Stimulated activated CD4-positive, alpha-beta T cell treated with anti-CD3 and anti-CD28 coated beads, Interleukin-15, amount 100 ng/mL, for 24 hours (primary cell): ENCODE measurements around the gene CFAP141.
"Not testable (repeated sequence)": the region's sequence is repeated elsewhere in the genome, so short reads cannot be mapped to it uniquely, and the experiment has no call there.

Experiments
- DNase-seq: peaks from one replicate; pipeline ENCODE4 v3.0.0-alpha.2; 2020

CFAP141 gene

DNA sequence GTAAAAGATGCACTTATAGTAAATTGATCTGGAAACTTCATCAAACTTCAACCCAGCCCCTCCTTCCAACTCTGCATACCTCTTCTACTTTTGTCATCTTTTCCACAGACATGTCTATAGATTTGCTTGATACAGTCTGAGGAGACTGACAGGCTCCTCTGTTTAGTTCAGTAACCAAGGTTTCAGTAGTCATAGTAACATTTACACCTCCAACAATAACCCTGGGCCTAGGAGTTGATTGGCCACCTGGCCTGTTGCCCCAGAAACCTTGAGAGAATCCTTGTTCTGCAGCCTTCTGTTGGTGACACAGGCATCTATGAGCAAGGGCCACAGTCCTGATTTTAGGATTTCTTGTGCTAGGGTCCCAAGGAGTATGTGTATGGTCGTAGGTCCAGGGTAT is at the start of gene CFAP141:
Gene CFAP141 (minus strand): TSS at position 138 of the 400 bp plus-strand sequence. CDS start 26 bp downstream, at position 112.
- peak; percentile 30 for DNase-seq

DNA sequence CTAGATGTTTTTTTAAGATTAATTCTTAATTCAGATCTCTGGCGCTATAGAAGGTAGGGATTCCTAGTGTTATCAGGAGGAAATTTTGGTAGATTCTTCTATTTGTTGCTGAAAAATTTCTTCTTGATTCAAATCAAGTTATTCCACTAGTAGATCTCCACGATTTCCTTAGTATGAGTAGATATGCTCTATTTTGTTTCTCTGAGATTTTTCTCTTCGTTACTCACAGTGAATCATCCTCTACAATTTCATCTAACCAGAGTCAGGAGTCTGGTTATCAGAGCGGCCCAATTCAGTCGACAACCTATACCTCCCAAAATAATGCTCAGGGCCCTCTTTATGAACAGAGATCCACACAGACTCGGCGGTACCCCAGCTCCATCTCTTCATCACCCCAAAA is 47.5 kb upstream of the CFAP141 start:
- no peak for DNase-seq

DNA sequence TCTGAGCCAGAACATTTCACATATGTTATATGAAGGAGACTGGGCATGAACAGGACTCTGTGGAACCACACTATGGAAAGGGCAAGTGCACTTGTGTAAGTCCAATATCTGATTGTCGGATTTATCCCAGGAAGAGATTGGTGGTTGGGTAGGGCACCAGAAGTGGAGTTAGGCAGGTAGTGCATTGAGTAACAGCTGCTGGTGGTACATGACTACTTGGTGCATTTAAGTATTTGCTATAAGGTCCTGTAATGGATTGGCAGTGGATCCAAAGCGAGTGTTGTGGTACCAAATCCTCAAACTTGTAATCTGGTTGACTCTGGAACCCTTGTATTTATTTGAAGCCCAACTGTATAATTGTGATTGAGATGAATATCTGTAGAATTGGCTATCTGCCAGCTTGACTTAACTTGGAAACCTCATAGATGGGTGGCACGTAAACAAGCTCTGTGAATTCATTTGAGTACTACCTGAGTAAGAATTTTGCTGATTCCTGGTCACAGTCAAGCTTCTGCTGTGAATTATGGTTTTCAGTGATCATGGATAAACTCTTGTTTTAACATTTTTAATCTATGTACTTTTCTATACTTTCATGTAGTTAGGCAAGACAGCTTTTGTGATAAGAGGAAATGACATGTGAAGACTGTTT is 35.7 kb upstream of the CFAP141 start:
- no peak for DNase-seq

DNA sequence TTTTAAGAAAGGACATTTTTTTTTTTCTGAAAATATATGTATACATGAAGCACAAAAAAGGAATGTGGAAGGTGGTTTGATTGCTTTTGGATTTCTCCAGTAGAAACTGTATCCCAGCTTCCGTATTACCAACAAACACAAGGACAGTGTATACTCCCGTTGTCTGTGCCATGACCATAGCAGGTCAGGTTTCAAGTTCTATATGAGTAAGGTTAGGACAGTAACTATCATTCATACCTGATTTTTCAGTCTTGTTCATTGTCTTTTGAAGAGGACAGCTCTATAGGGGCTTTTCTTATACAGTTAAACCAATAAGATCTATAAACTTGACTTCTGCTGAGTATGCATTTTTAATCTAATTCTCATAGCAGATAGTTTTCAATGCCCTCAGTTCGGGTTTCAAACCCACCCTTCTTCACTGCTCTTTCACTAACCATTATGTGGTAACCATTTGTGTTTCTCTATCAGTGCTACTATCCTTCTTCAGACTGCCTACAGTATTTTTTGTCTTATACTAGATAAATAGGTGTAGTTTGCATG is 34.2 kb upstream of the CFAP141 start:
- no peak for DNase-seq

DNA sequence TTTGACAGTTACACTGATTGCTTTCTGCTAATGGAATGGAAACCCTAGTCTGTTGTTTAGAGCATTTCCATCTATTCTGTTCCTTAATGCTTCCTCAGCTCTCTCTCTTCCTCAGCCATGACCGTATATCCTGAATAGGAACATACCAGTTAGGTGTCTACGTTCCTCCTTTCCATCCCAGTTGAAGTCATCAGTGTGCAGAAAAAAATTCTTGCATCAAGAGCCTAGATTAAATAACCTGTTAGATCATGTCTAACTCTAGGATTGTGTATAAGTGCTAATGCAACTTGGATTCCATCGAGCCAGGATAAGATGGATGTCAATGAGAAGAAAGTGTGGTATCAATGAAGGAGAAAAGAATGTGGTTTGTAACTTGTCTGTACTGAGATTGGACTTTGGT is 33.4 kb upstream of the CFAP141 start:
- DNase-seq: no peak

DNA sequence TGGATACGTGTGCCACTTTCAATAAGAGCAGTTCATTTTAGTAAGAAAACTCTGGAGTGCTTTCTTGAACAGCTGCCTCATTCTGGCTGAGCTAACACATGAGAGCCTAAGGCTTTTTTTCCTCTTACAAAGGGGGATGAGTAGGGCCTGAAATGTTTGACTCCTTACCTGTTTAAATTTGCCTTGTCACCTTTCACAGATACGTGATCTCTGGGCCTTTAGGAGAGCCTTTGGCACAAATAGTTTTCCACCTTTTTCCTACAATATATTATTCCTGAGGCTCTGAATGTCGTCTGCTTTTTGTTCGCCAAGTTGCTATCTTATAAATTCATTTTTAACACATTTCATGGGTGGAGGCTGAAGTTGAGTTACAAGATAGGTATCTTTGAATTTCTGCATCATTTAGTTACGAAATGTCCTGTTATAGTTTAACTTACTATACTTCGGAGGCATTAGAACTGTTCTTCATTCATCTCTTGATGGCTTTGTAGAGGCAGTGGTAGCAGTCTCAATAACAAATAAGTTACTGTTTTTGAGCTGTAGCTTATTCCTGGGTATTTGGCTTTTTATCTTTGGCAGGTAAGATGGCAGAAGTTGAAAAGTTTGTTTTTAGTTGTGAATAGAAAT is 31.9 kb upstream of the CFAP141 start:
- DNase-seq: no peak

DNA sequence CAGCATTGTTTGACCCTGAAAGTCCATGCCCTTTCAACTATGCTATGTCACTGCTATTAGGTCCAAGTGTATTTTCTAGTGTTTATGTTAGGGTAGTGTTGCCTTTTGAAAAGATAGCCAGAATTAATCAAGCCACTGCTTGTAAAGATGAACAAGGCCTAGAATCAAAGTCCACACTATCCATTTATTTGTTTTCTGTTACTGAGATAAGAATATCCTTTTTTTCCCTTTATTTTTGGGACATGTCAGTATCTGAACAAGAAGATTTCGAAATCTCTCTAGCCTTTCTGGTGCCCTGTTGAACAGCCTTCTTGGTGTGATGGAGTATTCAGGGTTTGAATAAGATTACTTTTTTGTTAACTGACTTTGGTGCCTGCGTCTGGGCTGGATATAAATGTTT is 31.3 kb upstream of the CFAP141 start:
- no peak for DNase-seq

DNA sequence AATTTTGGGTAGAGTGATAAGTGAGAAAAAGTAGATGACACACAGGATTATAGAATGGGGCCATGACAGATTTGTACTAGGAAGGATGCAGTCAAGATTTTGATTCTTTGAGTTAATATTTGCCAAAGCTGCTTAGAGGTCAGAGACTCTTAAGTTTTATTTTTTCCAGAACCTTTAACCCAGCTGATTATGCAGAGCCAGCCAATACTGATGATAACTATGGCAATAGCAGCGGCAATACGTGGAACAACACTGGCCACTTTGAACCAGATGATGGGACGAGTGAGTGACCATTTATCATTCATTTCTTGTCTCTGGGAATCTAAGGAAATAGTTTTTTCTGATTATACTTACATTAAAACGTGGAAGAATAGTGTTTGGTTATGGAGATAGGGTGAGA is 30.7 kb upstream of the CFAP141 start:
- no peak for DNase-seq

DNA sequence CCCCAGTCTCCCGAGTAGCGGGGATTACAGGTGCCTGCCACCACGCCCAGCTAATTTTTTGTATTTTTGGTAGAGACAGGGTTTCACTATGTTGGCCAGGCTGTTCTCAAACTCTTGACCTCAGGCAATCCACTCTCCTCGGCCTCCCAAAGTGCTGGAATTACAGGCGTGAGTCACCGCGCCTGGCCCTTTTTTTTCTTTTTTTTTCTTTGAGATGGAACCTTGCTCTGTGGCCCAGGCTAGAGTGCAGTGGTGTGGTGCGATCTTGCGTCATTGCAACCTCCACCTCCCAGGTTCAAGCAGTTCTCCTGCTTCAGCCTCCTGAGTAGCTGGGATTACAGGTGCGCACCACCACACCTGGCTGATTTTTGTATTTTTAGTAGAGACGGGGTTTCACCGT is 27.0 kb upstream of the CFAP141 start:
- DNase-seq: not testable (repeated sequence)

DNA sequence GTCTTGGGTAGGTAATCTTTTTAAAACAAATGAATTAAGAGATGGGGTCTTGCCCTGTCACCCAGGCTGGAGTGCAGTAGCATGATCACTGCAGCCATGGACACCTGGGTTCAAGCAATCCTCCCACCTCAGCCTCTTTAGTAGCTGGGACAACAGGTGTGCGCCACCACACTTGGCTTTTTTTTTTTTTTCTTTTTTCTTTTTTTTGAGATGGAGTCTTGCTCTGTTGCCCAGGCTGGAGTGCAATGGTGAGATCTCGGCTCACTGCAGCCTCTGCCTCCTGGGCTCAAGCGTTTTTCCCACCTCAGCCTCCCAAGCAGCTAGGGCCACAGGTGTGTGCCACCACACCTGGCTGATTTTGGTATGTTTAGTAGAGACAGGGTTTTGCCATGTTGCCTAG is 25.0 kb upstream of the CFAP141 start:
- not testable (repeated sequence) for DNase-seq

DNA sequence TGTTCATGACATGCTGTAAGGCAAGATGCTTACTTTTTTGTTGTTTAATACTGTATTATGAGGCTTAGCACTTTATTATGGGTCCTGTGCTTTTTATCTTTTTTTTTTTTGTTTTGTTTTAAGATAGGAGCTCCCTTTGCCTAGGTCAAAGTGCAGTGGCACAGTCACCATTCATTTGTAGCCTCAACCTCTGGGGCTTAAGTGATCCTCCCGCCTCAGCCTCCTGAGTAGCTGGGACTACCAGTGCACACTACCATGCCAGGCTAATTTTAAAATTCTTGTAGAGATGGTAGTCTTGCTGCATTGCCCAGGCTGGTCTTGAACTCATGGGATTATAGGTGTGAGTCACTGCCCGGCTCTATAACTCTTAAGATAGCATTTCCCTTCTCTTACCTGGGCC is 19.2 kb upstream of the CFAP141 start:
- DNase-seq: no peak

DNA sequence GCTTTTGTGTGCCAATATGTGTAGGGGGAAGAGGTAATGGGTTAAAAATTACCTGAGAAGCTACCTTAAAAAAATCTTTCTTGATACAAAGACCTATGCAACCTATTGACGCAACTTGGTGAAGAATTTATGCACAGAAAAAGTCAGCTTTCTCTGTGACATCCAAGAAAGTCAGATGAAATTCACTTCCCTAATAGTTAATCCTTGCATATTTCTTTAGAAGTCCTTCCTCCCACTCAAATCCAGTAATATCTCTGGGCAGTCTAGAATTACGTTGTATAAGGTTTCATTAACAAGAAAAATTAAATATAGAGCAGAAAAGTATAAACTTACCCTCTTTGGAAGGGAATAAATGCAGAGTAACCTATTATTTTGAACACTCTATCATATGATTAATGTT is 17.5 kb upstream of the CFAP141 start:
- no peak for DNase-seq

DNA sequence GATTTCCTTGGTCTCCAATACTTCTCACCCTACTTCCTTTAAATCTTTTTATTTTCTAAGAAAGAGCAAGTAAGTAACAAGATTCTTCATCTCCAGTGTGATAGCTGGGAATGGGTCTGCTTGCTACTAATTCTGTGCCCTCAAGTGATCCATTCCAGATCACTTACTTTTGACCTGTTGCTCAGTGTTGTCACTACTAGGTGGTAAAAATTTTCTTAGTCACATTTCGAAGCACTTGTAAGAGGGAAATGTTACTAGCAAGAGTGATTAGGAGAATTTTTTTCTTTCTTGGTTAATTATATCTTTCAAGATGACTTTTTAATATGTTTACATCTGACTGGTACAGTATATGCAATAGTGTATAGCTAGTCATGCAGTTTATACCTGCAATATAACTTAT is 16.8 kb upstream of the CFAP141 start:
- no peak for DNase-seq

DNA sequence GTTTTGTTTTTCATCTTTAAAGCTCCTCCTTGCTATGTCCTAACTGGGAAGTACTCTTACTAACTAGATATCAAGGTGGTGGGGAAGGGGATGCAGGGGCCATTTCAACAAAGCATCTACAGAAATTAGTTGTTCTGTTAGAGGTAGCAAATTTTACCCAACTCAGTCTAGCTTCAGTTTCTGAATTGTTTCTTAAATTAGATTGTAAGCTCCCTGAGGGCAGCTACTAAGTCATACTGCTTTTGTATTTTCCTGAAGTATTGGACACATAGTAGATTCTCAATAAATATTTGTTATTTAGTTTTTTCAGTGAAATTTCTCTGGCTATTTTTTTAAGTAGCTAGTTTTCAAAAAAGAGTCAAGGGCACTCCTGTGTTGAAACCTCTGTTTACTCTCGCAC is 16.4 kb upstream of the CFAP141 start:
- no peak for DNase-seq

DNA sequence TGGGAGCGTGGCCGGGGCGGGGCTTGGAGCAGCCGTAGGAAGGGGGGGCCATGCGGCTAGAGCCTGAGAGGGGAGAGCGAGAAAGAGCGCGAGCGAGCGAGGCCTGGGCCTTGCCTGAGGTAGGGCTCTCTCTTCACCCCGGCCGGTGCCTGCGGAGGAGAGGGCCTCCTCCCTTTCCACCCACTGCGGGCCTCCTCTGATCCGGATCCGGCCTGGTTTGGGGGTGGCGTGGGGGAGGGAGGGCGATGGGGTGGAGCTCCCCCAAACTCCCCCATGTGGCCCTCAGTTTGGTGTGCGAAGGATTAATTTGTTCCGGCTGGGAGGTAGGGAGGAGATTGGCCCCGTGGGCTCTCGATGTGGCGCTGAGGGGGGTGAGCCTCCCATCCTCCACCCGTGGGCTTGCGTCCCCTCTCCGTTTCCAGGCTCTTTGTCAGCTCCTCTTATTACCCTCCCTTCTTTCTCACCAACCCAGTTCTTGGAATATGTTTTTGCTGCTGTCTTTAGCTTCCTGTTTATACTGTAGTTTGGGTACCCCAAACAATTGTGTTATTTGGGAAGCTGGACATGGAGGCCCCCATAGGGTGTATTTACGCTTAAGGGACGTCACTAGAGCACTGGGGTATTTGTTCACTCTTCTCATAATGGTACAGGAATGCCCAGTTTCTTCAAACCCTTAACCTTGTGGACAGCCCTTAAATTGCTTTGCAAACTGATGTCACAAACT is 15.3 kb upstream of the CFAP141 start:
- DNase-seq: peak; percentile 73

DNA sequence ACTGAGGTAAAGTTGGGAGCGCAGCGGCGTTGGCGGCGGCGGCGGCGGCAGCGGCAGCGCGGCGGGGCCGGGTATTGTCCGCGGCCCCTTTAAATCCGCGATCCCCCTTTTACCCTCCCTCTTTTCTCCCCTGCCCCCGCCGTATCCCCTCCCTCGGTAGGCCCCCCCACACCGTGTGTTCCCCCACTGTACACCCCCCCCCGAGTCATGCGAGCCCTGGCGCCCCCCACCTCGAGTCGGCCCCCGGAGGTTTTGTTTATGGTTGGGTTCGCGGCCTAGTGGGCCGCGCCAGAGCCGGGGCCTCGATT is 14.8 kb upstream of the CFAP141 start:
- no peak for DNase-seq

DNA sequence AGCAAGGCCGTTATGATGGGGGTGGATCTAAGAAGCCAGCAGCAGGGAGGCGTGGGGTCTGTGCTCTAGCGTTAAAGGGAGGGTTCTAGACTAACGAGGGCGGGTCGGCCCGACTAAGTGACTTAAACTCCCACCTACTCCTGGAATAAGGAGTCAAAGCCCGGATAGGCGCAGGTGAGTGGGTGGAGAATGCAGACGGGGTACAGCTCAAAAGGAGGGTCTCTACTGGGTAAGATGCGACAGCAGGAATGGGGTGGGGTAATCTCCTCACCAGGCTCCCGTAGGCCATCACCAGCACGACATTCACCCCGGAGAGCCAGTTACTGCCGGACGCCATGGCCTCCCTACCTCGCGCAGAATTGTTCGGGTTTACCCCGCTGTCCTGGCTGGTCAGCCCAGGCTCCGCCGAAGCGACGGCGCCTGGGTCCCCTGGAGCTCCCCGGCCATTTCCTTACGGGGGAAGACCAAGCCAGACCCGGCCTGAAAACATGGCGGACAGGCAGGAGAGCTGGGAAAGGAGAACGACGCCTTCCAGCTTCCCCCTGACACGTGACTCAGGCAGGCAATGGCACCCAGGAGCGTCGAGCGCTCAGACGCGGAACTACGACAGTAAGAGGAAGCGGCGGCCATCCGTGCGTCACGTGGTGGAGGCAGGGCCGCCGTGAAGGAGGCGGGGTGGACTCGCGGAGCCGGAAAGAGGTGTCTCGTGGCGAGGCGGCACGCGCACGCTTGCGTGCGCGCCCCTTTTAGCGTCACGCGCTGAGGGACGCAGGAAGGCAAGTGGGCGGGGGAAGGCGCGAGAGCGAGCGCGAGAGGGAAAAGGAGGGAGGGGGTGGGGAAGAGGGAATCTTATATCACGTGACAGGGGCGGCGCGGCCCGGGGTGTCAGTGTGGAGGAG is 14.2 kb upstream of the CFAP141 start, which contains the start of gene UBAP2L:
Gene UBAP2L (plus strand): TSS at position 885 of the 899 bp plus-strand sequence. CDS start 4,169 bp downstream, outside the sequence.
- DNase-seq: peak; percentile 99

DNA sequence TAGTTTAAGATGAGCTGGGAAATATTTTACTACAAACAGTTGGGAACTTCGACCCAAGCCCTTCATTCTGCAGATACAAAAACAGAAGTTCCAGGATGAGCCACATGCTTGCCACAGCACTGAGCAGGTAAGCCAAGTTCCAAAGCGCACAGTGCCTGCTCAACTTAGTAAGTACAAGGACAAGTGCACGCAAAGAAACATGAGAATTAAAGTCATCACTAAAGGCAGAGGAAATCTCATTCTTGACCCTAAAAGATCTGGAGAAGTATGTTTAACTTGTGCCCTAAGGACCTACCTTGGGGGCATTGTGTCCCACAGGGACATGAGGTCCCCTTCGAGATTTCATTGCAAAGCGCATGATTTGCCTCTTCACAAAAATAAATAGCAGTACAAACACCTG is 13.4 kb upstream of the CFAP141 start:
- no peak for DNase-seq

DNA sequence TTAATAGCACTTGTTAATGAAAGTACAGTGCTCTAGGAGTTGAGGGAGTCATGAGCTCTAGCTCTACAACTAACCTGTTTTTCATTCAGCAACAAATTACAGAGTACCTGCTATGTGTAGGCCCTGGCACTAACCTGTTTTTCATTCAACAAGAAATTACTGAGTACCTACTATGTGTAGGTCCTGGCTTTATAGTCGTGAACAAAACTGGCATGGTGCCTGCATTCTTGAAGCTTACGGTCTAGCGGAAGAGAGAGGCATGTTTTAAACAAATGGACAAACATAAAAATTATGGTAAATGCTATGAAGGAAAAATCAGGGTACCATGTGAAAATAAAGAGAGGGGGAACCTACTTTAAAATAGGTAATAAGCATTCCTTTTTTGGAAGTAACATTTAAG is 12.4 kb upstream of the CFAP141 start:
- DNase-seq: no peak

DNA sequence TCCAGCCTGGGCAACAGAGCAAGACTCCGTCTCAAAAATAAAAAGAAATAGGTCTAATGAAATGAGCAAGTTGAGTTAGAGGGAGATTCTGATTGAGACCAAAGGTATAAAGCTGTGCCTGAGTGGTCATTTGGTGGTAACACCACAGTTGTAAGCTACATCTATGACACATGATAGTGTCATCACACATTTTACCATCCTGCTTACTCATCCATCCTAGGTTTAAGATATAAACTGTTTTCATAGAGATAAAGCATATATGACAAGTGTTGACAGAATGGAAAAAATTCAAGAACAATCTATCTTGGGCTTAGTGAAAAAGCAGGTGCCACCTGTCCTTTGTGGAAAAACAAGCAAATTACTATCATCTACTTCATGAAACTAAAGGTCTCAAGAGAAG is 7.1 kb upstream of the CFAP141 start:
- no peak for DNase-seq

DNA sequence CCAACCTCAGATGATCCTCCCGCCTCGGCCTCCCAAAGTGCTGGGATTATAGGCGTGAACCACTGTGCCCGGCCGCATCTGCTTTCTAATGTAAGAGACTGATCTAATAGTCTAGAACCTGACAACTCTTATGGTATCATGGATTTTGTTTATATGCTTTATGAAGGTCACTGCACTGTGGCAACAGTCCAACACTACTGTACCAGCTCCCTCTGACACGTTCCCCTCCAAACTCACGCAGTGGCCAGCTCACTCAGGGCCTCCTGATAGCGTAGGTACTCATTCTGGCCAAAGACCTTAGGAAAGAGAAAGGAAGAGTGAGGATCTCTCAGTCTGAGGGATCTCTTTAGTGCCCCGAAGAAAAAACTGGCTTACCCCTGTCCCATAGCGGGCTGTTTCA is 6.0 kb upstream of the CFAP141 start:
- DNase-seq: no peak

DNA sequence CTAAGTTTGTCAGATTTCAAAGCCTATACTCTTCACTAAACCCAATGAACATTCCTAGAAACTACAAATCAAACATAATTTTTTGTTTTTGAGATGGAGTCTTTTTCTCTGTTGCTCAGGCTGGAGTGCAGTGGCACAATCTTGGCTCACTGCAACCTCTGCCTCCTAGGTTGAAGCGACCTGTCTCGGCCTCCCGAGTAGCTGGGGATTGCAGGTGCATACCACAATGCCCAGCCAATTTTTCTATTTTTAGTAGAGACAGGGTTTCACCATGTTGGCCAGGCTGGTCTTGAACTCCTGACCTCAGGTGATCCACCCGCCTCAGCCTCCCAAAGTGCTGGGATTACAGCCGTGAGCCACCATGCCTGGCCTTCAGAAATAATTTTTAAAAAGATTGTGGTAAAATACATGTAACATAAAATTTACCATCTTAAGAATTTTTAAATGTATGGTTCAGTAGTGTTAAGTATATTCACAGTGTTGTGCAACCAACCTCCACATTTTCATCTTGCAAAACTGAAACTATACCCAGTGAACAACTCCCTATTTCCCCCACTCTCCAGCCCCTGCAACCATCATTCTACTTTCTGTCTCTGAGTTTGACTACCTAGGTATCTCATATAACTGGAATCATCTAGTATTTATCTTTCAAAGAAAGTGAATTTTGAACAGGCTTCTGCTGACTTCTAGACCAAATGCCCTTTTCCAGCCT is 2.7 kb upstream of the CFAP141 start:
- DNase-seq: no peak
